WTC11 (cell line): Measurements from ENCODE around the gene ITGAE.

Experiments used
- ATF2 ChIP-seq: sonication (generic); formaldehyde crosslinking; IDR thresholded peaks from 2 replicates; pipeline ENCODE4 v1.8.1; 2022; ENCODE audit warnings: low read depth, missing genetic modification reagents, borderline replicate concordance
- E2F4 ChIP-seq: sonication (generic); formaldehyde crosslinking; IDR thresholded peaks from 2 replicates; pipeline ENCODE4 v1.8.1; 2022; ENCODE audit warnings: low read depth, mild to moderate bottlenecking, moderate library complexity, missing genetic modification reagents, borderline replicate concordance
- ESRRA ChIP-seq: sonication (generic); formaldehyde crosslinking; IDR thresholded peaks from 2 replicates; pipeline ENCODE4 v1.8.1; 2022; ENCODE audit warnings: mild to moderate bottlenecking, missing genetic modification reagents, borderline replicate concordance
- NFATC4 ChIP-seq: fragments of 250-450 bp; sonication (Bioruptor Pico); IDR thresholded peaks from 2 replicates; pipeline ENCODE4 v1.9.0; 2021; ENCODE audit warnings: mild to moderate bottlenecking
- NR3C1 ChIP-seq: sonication (generic); formaldehyde crosslinking; conservative IDR thresholded peaks from 2 replicates; pipeline ENCODE4 v1.8.1; 2023; ENCODE audit warnings: low read depth, mild to moderate bottlenecking, missing genetic modification reagents
- USF2 ChIP-seq: sonication (generic); formaldehyde crosslinking; IDR thresholded peaks from 2 replicates; pipeline ENCODE4 v1.8.1; 2023; ENCODE audit warnings: mild to moderate bottlenecking, missing genetic modification reagents, moderate library complexity
- ZNF512 ChIP-seq: sonication (generic); formaldehyde crosslinking; IDR thresholded peaks from 2 replicates; pipeline ENCODE4 v1.8.1; 2022; ENCODE audit warnings: missing genetic modification reagents, borderline replicate concordance
- TF ChIP-seq, protein P1 (sequence below): sonication (generic); formaldehyde crosslinking; IDR thresholded peaks from 2 replicates; pipeline ENCODE4 v1.8.0; 2022; ENCODE audit warnings: mild to moderate bottlenecking, missing genetic modification reagents
- TF ChIP-seq, protein P2 (sequence below): sonication (generic); formaldehyde crosslinking; IDR thresholded peaks from 2 replicates; pipeline ENCODE4 v1.8.1; 2023; ENCODE audit warnings: mild to moderate bottlenecking, missing genetic modification reagents, borderline replicate concordance
- TF ChIP-seq, protein P3 (sequence below): fragments of 200-600 bp; IDR thresholded peaks from 2 replicates; pipeline ENCODE4 v1.8.0; 2022; ENCODE audit warnings: antibody characterized with exemption

GRCh38 chr17:3690094-3690715 is 110.8 kb downstream of the ITGAE start:
- TF ChIP-seq, protein P1, sequence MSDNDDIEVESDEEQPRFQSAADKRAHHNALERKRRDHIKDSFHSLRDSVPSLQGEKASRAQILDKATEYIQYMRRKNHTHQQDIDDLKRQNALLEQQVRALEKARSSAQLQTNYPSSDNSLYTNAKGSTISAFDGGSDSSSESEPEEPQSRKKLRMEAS, result no peak
- TF ChIP-seq ESRRA (no peak), NR3C1 (CRISPR knock-in tag) (no peak), ATF2 (CRISPR knock-in tag) (no peak), ZNF512 (CRISPR knock-in tag) (no peak), USF2 (no peak), E2F4 (CRISPR knock-in tag) (no peak), NFATC4 (no peak)
- TF ChIP-seq, protein P2, sequence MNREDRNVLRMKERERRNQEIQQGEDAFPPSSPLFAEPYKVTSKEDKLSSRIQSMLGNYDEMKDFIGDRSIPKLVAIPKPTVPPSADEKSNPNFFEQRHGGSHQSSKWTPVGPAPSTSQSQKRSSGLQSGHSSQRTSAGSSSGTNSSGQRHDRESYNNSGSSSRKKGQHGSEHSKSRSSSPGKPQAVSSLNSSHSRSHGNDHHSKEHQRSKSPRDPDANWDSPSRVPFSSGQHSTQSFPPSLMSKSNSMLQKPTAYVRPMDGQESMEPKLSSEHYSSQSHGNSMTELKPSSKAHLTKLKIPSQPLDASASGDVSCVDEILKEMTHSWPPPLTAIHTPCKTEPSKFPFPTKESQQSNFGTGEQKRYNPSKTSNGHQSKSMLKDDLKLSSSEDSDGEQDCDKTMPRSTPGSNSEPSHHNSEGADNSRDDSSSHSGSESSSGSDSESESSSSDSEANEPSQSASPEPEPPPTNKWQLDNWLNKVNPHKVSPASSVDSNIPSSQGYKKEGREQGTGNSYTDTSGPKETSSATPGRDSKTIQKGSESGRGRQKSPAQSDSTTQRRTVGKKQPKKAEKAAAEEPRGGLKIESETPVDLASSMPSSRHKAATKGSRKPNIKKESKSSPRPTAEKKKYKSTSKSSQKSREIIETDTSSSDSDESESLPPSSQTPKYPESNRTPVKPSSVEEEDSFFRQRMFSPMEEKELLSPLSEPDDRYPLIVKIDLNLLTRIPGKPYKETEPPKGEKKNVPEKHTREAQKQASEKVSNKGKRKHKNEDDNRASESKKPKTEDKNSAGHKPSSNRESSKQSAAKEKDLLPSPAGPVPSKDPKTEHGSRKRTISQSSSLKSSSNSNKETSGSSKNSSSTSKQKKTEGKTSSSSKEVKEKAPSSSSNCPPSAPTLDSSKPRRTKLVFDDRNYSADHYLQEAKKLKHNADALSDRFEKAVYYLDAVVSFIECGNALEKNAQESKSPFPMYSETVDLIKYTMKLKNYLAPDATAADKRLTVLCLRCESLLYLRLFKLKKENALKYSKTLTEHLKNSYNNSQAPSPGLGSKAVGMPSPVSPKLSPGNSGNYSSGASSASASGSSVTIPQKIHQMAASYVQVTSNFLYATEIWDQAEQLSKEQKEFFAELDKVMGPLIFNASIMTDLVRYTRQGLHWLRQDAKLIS (CRISPR knock-in tag), result no peak
- TF ChIP-seq, protein P3, sequence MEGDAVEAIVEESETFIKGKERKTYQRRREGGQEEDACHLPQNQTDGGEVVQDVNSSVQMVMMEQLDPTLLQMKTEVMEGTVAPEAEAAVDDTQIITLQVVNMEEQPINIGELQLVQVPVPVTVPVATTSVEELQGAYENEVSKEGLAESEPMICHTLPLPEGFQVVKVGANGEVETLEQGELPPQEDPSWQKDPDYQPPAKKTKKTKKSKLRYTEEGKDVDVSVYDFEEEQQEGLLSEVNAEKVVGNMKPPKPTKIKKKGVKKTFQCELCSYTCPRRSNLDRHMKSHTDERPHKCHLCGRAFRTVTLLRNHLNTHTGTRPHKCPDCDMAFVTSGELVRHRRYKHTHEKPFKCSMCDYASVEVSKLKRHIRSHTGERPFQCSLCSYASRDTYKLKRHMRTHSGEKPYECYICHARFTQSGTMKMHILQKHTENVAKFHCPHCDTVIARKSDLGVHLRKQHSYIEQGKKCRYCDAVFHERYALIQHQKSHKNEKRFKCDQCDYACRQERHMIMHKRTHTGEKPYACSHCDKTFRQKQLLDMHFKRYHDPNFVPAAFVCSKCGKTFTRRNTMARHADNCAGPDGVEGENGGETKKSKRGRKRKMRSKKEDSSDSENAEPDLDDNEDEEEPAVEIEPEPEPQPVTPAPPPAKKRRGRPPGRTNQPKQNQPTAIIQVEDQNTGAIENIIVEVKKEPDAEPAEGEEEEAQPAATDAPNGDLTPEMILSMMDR, result no peak
